Esophagus (tissue), 2 donors: ENCODE data around the gene FAM72D. TPM values are rescaled to one million over a fixed set of nuclear protein-coding genes. Genes with fewer than 3 reads are reported as not detected.
"Not testable (repeated sequence)": the region's sequence is repeated elsewhere in the genome, so short reads cannot be mapped to it uniquely, and the experiment has no call there.

Source experiments
- H3K27ac ChIP-seq, 2 donors: one replicate each; pipeline ENCODE4 v1.5.1; 2013; ENCODE audit warnings: low read depth in 2 of 2, mild to moderate bottlenecking in 2 of 2, inconsistent platforms in 1 of 2, low read length in 1 of 2, moderate library complexity in 1 of 2
- H3K27me3 ChIP-seq, 2 donors: one replicate each; pipeline ENCODE4 v1.6.1; 2013; ENCODE audit warnings: low read length in 2 of 2, control low read depth in 1 of 2, mild to moderate bottlenecking in 1 of 2; ENCODE audit not compliant: insufficient read depth in 2 of 2, control insufficient read depth in 1 of 2
- H3K36me3 ChIP-seq, 2 donors: one replicate each; pipeline ENCODE4 v1.6.1; 2013; ENCODE audit warnings: low read length in 1 of 2; ENCODE audit not compliant: control insufficient read depth in 2 of 2, insufficient read depth in 2 of 2
- H3K4me1 ChIP-seq, 2 donors: one replicate each; pipeline ENCODE4 v1.6.1; 2013; ENCODE audit warnings: low read length in 1 of 2; ENCODE audit not compliant: control insufficient read depth in 2 of 2, insufficient read depth in 2 of 2
- H3K4me3 ChIP-seq, 2 donors: one replicate each; pipeline ENCODE4 v1.5.1; 2013; ENCODE audit warnings: low read length in 2 of 2, mild to moderate bottlenecking in 2 of 2, low read depth in 1 of 2, moderate library complexity in 1 of 2
- H3K9me3 ChIP-seq, 2 donors: one replicate each; pipeline ENCODE4 v1.6.1; 2013; ENCODE audit warnings: mild to moderate bottlenecking in 2 of 2, low read depth in 1 of 2, low read length in 1 of 2, moderate library complexity in 1 of 2; ENCODE audit not compliant: control insufficient read depth in 2 of 2, insufficient read depth in 1 of 2
- WGBS, 2 donors: extraction: QIAGEN DNeasy Blood & Tissue Kit; methylation state at CpG; one replicate each; pipeline ENCODE4 v1.1.7; 2013; 5-methylcytosine and 5-hydroxymethylcytosine counted together
- polyA plus RNA-seq, 2 donors: library from polyadenylated mRNA; stranded (reverse); fragments of 200-250 nt; gene quantifications; one replicate each; pipeline ENCODE4 v1.2.3, GENCODE V29; 2013
- donor health status: healthy with polysubstance abuse.
- donor health status: Bipolar disorder and iron deficiency.

Gene FAM72D
- polyA plus RNA-seq, 2 donors: 0.87 to 1.6 TPM

DNA sequence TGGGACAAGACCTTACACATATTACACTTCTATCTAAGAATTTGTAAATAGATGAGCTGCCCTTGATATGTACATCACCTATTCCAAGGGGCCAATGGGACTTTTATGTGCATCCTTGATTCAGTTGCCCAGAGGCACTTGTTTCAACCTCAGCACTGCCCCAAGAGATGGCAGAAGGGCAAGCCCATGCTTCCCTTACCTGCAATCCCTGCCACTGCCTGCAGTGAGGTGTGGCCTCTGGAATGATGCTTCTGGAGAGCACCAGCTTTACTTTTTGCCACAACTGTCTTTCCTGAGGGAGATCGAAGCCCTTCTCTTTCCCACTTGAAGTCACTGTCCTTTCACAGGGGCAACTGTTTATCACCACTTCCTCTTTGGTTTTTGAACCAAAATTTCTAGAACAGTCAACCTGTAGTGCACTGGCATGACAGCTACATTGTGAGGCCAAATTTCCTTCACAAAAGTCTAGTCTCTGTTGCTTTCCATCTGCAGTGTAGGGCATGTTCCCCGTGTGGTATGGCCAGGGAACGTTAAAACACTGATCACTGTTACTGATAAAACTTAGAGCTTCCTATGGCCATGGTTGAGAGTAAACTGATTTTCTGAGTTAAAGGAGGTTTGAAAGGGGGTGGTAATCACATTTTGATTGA is 48.6 kb downstream of the FAM72D start:
- not testable (repeated sequence) for H3K9me3 ChIP-seq, H3K4me1 ChIP-seq, H3K27ac ChIP-seq, H3K36me3 ChIP-seq, H3K27me3 ChIP-seq, H3K4me3 ChIP-seq
- WGBS, 2 donors: 31 to 50% methylated on average over 1 of the region's 3 CpGs

DNA sequence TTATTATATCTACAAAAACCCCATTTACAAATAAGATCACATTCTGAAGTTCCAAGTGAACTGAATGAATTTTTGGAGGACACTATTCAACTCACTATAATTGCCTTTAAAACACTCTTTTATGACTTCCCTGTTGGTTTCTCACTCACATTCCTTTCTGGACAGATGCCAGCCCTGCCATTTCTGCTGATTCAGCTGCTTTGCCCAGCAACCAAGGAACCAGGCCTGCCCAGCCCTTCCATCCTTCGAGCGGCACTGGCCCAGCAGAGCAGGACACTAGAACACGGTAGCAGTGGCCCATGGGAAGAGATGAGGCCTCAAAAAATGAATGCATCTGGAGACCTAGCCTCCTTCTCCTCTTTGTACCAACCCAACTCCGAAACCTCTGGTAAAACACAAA is 50.5 kb downstream of the FAM72D start:
- not testable (repeated sequence) for H3K27me3 ChIP-seq, H3K4me3 ChIP-seq, H3K9me3 ChIP-seq, H3K36me3 ChIP-seq, H3K27ac ChIP-seq, H3K4me1 ChIP-seq
- WGBS, 2 donors: 83 to 90% methylated on average over 3 of the region's 4 CpGs

DNA sequence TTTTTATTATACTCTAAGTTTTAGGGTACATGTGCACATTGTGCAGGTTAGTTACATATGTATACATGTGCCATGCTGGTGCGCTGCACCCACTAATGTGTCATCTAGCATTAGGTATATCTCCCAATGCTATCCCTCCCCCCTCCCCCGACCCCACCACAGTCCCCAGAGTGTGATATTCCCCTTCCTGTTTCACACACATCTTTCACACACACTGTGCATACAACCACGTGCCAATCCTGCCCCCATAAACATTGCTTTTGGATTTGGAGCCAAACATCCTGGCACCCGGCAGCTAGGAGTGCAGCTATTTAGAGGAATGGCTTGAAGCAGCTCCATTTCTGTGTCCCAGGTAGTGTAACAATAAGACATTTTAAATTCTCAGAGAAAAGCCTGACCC is 51.4 kb downstream of the FAM72D start:
- not testable (repeated sequence) for H3K27ac ChIP-seq, H3K27me3 ChIP-seq, H3K4me1 ChIP-seq, H3K4me3 ChIP-seq, H3K36me3 ChIP-seq, H3K9me3 ChIP-seq
- 54 to 60% methylated on average over 2 of the region's 4 CpGs for WGBS, 2 donors

DNA sequence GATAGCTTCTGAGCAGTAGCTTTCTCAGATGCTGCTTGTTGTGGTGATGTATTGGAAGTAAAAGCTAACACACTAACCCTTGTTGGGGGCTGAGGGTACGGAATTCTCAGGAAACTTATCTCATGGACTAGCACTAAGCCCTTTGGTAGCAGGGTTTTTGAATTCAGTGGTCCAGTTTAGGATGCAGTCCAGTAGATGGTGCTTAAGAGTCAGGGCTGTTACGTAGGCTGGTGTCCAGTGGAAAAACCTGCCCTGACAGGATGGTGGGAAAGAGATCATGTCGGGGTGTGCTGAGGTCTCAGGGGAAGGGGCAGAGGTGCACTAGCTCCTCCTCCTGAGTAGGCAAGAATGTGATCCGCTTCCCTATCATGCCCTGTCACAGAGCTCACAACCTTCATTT is 59.6 kb downstream of the FAM72D start:
- H3K27ac ChIP-seq, H3K9me3 ChIP-seq, H3K4me1 ChIP-seq, H3K27me3 ChIP-seq, H3K4me3 ChIP-seq, H3K36me3 ChIP-seq: not testable (repeated sequence)
- WGBS, 2 donors: no CpG with 5 or more reads among the region's 4 CpGs

DNA sequence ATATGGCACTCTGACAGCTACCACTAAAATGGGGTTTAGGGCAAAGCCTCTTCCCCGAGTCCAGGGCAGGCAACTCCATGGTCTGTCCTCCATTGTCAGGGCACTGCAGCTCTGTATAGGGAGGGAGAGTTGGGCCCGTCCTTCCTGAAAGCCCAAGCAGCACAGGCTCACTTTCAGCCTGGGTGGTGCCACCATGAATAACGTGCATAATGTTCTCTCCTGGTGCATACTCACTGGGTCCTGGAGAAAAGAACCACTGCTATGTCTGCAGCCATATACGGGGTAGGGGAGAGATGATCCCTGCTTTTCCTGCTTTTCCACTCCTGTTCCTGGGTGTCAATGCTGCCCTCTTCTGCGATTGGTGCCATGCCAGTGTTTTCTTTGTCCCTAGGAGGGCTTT is 60.1 kb downstream of the FAM72D start:
- H3K9me3 ChIP-seq, H3K36me3 ChIP-seq, H3K4me1 ChIP-seq, H3K27me3 ChIP-seq, H3K4me3 ChIP-seq, H3K27ac ChIP-seq: not testable (repeated sequence)
- 31 to 34% methylated on average over 3 to 5 of the region's 5 CpGs for WGBS, 2 donors

DNA sequence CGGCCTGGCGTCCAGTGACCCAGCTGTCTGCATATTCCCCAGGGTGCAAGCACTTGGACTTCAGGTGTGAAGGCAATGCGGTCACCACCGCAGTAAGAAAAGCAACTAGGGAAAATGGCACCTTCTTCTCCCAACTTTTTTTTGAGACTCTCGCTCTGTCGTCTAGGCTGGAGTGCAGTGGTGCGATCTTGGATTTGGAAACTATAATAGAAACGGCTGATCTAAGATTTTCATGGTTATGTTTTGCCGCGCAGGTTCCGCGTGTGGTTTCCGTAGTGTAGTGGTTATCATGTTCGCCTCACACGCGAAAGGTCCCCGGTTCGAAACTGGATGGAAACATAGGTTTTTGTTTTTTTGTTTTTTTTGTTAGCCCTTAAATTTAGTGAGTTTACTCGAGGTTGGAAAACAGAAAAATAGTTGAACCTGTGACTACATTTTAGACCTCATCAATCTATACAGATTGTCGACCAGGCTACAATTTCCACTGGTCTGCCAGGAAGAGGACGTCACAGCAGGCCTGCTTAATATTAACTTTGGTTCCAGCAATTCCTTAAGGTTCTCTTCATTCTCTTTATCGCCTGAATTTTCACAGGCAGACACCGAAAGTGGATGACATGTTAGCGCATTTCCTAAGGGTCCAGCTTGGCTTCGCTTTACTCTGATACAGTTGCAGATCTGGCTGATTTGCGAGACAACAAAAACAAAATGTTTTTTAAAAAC is 61.3 kb downstream of the FAM72D start:
- H3K27ac ChIP-seq, H3K9me3 ChIP-seq, H3K36me3 ChIP-seq, H3K27me3 ChIP-seq, H3K4me1 ChIP-seq: not testable (repeated sequence)
- 18 to 19% methylated on average over 20 of the region's 26 CpGs for WGBS, 2 donors
- H3K4me3 ChIP-seq: peak overlapping the region in 1 of 2 donors; percentile 11

DNA sequence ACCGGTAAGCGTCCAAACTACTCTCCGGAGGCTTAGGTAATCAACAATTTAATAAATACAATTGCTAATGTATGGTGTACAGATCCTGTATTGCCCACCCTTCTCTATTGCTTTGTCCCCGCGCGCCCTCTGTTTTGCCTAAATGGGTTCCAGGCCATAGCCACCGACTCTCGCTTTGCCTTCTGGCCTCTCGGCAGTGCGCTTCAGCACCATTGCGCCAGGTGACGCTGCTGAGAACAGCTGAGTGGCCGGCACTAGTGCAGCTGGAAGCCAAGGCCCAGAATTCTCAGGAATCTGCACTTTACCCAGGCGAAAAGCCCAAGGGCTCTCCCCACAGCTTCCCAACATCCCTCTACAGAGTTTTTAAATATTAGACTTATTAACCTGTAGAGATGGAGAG is 61.9 kb downstream of the FAM72D start:
- not testable (repeated sequence) for H3K4me3 ChIP-seq, H3K36me3 ChIP-seq, H3K27ac ChIP-seq, H3K4me1 ChIP-seq, H3K27me3 ChIP-seq, H3K9me3 ChIP-seq
- no CpG with 5 or more reads among the region's 14 CpGs for WGBS, 2 donors

DNA sequence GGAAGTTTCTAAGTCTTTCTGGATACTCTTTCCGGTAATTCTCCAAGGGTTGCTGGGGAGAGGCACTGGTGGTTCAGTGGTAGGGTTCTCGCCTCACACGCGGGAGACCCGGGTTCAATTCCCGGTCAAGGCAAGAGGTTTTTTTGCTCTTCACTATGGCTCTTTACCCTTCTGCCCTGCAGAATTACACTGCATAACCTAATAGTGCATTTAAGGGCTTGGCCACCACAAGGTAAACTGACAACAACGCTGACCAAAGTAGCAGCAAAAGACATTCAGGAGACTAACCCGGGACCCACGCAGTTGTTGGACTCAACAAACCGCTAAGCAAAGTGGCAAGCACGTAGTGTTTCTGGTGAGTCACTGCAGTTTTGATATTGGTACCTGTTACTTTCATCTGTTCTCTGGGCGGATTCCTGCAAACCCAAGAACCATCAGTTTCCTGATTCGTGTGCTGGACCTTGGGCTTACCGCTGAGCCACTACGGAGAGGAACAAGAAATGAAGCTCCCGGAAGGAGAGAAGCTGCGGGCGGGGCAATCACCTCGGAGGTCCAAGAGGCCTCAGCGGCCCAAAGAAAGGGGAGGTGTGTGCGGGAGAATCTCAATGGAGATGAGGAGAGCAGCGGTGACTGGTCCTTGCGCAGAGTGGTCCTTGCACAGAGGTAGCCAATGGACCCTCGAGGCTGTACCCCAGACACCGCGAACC is 65.4 kb downstream of the FAM72D start:
- H3K4me1 ChIP-seq, H3K36me3 ChIP-seq, H3K4me3 ChIP-seq, H3K27me3 ChIP-seq, H3K27ac ChIP-seq, H3K9me3 ChIP-seq: not testable (repeated sequence)
- WGBS, 2 donors: 2% methylated on average over 3 of the region's 26 CpGs; no CpG with 5 or more reads in 1 of the 2 donors
